ENCODE results near the gene GLS.

GRCh38 chr2:190909680-190910079 is 29.1 kb downstream of the GLS start:
- TF ChIP-seq CTCF (IDR thresholded peaks at IDR 0.05; ENCODE audit: insufficient read depth, low read length), result no peak
- no peak for TF ChIP-seq POLR2AphosphoS5 (IDR thresholded peaks at IDR 0.05; ENCODE audit: low read depth)
- TF ChIP-seq GABPA (IDR thresholded peaks at IDR 0.05; ENCODE audit: low read depth), result no peak
